ENCODE results near the gene GPR32. TPM values are rescaled to one million over a fixed set of nuclear protein-coding genes. Genes with fewer than 3 reads are reported as not detected.
"Not testable (repeated sequence)": the region's sequence is repeated elsewhere in the genome, so short reads cannot be mapped to it uniquely, and the experiment has no call there.

GPR32 gene
- total and polyA plus RNA-seq, 2 experiments from 2014 or later: not detected

DNA sequence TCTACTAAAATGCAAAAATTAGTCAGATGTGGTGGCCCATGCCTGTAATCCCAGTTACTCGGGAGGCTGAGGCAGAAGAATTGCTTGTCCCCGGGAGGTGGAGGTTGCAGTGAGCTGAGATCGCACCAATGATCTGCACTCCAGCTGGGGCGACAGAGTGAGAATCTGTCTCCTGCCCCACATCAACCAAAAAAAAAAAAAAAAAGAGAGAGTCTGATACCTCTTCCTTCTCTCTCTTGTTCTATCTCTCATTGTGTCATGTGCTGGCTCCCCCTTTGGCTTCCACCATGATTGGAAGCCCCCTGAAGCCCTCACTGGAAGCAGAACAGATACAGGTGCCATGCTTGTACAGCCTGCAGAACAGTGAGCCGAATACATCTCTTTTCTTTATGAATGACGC lies 26.7 kb upstream of the GPR32 start:
- Histone ChIP-seq H3K36me3 (ENCODE audit: low read depth) (no peaks in the 10 kb centered on the region), H2AFZ (no peak overlapping the region), H3K79me2 (ENCODE audit: insufficient read depth) (no peaks in the 10 kb centered on the region), H3K27me3 (replicated peaks; ENCODE audit: insufficient read depth) (peaks cover 12% of the 10 kb centered on the region), H3F3A (ENCODE audit: insufficient read depth) (no peaks in the 10 kb centered on the region), H4K20me1 (ENCODE audit: insufficient read depth) (no peaks in the 10 kb centered on the region), H3K9ac (no peak overlapping the region), H3K4me1 (ENCODE audit: insufficient read depth) (no peaks in the 10 kb centered on the region), H3K4me2 (ENCODE audit: unreplicated experiment) (no peak overlapping the region), H3K27ac (no peak overlapping the region), H3K9me3 (ENCODE audit: low read depth) (no peaks in the 10 kb centered on the region), H3K4me3 (no peak overlapping the region), H3K9me2 (ENCODE audit: insufficient read depth) (no peaks in the 10 kb centered on the region)
- TF ChIP-seq EZH2phosphoT487 (IDR thresholded peaks at IDR 0.05; ENCODE audit: insufficient read depth, low read depth) (no peak), EZH2 (IDR thresholded peaks at IDR 0.05; ENCODE audit: insufficient read depth, poor library complexity, severe bottlenecking) (no peak)
- in situ Hi-C loops (cut with MboI): no loop called here
- no peak for DNase-seq
- 61 to 63% methylated on average over 6 of the region's 6 CpGs for WGBS, 2 experiments (ENCODE audit: low coverage in 1 of 2, low lambda C conversion rate in 2 of 2, missing lambda C conversion rate in 2 of 2)

DNA sequence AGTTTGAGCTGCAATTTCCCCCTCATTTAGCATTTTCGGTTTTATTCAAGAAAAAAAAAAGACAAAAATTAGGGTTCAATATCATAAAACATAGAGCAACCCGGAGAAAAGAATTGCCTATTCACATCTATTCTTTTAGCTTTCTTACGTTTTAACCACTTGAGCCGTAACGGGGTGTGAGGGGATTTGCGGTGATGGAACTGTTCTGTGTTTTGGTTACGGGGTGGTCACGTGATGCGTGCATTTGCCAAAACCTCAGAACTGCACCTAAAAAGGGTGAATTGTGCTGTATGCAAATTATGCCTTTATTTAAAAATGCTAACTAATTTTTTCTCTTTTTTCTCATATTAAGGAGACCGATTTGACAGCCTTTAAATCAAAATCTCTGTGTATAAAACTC lies 25.0 kb upstream of the GPR32 start:
- in situ Hi-C loops (cut with MboI): no loop called here
- no peaks in the 10 kb centered on the region for H3K4me1 ChIP-seq (ENCODE audit: insufficient read depth)
- no peak overlapping the region for H3K4me2 ChIP-seq (ENCODE audit: unreplicated experiment)
- H3K9me3 ChIP-seq (ENCODE audit: low read depth): no peaks in the 10 kb centered on the region
- no peak for TF ChIP-seq EZH2 (IDR thresholded peaks at IDR 0.05; ENCODE audit: insufficient read depth, poor library complexity, severe bottlenecking)
- TF ChIP-seq EZH2phosphoT487 (IDR thresholded peaks at IDR 0.05; ENCODE audit: insufficient read depth, low read depth): no peak
- H4K20me1 ChIP-seq (ENCODE audit: insufficient read depth): no peaks in the 10 kb centered on the region
- no peak overlapping the region for H3K4me3 ChIP-seq
- DNase-seq: no peak
- H3K27ac ChIP-seq: no peak overlapping the region
- peaks cover 6% of the 10 kb centered on the region; the same call in 1 of the 2 replicates for H3K27me3 ChIP-seq (replicated peaks; ENCODE audit: insufficient read depth)
- WGBS, 2 experiments (ENCODE audit: low coverage in 1 of 2, low lambda C conversion rate in 2 of 2, missing lambda C conversion rate in 2 of 2): 37 to 38% methylated on average over 10 of the region's 10 CpGs
- H3K9me2 ChIP-seq (ENCODE audit: insufficient read depth): no peaks in the 10 kb centered on the region
- H2AFZ ChIP-seq: no peak overlapping the region
- no peak overlapping the region for H3K9ac ChIP-seq
- no peaks in the 10 kb centered on the region for H3F3A ChIP-seq (ENCODE audit: insufficient read depth)
- H3K36me3 ChIP-seq (ENCODE audit: low read depth): no peaks in the 10 kb centered on the region
- H3K79me2 ChIP-seq (ENCODE audit: insufficient read depth): no peaks in the 10 kb centered on the region

DNA sequence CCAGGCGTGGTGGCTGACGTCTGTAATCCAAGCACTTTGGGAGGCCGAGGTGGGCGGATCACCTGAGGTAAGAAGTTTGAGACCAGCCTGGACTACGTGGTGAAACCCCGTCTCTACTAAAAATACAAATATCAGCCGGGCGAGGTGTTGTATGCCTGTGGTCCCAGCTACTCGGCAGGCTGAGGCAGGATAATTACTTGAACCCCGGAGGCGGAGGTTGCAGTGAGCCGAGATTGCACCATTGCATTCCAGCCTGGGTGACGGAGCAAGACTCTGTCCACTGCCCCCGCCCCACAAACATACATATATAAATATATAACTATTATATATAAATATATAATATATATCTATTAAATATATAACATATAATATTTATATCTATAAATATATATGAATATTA lies 23.1 kb upstream of the GPR32 start:
- H3K36me3 ChIP-seq (ENCODE audit: low read depth); H3K4me1 ChIP-seq (ENCODE audit: insufficient read depth); H3K9ac ChIP-seq; H3K79me2 ChIP-seq (ENCODE audit: insufficient read depth); in situ Hi-C loops (cut with MboI); H3F3A ChIP-seq (ENCODE audit: insufficient read depth); H4K20me1 ChIP-seq (ENCODE audit: insufficient read depth); H2AFZ ChIP-seq; H3K4me2 ChIP-seq (ENCODE audit: unreplicated experiment); H3K9me3 ChIP-seq (ENCODE audit: low read depth); H3K9me2 ChIP-seq (ENCODE audit: insufficient read depth); H3K4me3 ChIP-seq; H3K27me3 ChIP-seq (replicated peaks; ENCODE audit: insufficient read depth); H3K27ac ChIP-seq; DNase-seq: not testable (repeated sequence)
- 70 to 74% methylated on average over 14 of the region's 14 CpGs for WGBS, 2 experiments (ENCODE audit: low coverage in 1 of 2, low lambda C conversion rate in 2 of 2, missing lambda C conversion rate in 2 of 2)

DNA sequence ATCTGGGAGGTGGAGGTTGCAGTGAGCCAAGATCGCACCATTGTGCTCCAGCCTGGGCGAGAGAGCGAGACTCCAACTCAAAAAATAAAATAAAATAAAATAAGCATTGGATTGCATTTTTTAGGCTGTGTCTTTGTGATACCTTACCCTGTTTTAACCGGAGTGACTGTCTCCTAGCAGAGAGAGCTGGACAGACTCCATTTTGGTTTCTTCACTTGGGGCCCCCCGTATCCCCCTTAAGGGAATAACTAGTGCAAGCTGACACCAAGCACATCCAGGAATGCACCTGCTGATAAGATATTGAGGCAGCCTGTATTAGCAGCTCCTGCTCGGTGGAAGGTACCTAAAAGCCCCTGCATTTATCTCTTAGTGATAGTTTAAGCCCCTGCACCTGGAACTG lies 20.8 kb upstream of the GPR32 start:
- TF ChIP-seq EZH2phosphoT487 (IDR thresholded peaks at IDR 0.05; ENCODE audit: insufficient read depth, low read depth) (no peak), EZH2 (IDR thresholded peaks at IDR 0.05; ENCODE audit: insufficient read depth, poor library complexity, severe bottlenecking) (no peak)
- Histone ChIP-seq H3K27ac (no peak overlapping the region), H3K79me2 (ENCODE audit: insufficient read depth) (no peaks in the 10 kb centered on the region), H2AFZ (no peak overlapping the region), H3F3A (ENCODE audit: insufficient read depth) (no peaks in the 10 kb centered on the region), H3K9me2 (ENCODE audit: insufficient read depth) (no peaks in the 10 kb centered on the region), H3K9me3 (ENCODE audit: low read depth) (no peaks in the 10 kb centered on the region), H3K4me3 (no peak overlapping the region), H3K9ac (no peak overlapping the region), H4K20me1 (ENCODE audit: insufficient read depth) (no peaks in the 10 kb centered on the region), H3K4me2 (ENCODE audit: unreplicated experiment) (no peak overlapping the region), H3K36me3 (ENCODE audit: low read depth) (no peaks in the 10 kb centered on the region), H3K27me3 (replicated peaks; ENCODE audit: insufficient read depth) (peaks cover 12% of the 10 kb centered on the region), H3K4me1 (ENCODE audit: insufficient read depth) (no peaks in the 10 kb centered on the region)
- no peak for DNase-seq
- in situ Hi-C loops (cut with MboI): no loop called here
- 55 to 59% methylated on average over 6 of the region's 6 CpGs for WGBS, 2 experiments (ENCODE audit: low coverage in 1 of 2, low lambda C conversion rate in 2 of 2, missing lambda C conversion rate in 2 of 2)

DNA sequence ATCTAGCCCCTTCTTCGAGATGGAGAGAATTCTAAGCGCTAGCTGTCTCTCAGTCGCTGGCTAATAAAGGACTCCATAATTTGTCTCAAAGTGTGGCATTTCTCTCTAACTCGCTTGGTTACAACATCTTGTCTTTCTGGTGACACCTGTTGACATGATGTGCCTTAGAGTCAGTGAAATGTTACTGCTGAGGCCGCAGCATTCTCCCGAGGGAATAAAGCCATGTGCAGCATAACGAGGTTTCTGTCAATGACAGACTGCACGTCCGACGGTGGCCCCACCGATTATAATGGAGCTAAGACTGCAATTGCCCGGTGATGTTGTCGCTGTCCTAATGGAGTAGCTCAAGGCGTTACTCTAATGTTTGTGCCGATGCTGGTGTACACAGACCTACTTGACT lies 20.3 kb upstream of the GPR32 start:
- Histone ChIP-seq H3K79me2 (ENCODE audit: insufficient read depth) (no peaks in the 10 kb centered on the region), H4K20me1 (ENCODE audit: insufficient read depth) (no peaks in the 10 kb centered on the region), H3K27me3 (replicated peaks; ENCODE audit: insufficient read depth) (peaks cover 12% of the 10 kb centered on the region), H3K4me2 (ENCODE audit: unreplicated experiment) (no peak overlapping the region), H3K4me3 (no peak overlapping the region), H3K36me3 (ENCODE audit: low read depth) (no peaks in the 10 kb centered on the region), H3F3A (ENCODE audit: insufficient read depth) (no peaks in the 10 kb centered on the region), H3K9ac (no peak overlapping the region), H3K4me1 (ENCODE audit: insufficient read depth) (no peaks in the 10 kb centered on the region), H2AFZ (no peak overlapping the region), H3K27ac (no peak overlapping the region), H3K9me3 (ENCODE audit: low read depth) (no peaks in the 10 kb centered on the region), H3K9me2 (ENCODE audit: insufficient read depth) (no peaks in the 10 kb centered on the region)
- DNase-seq: no peak
- TF ChIP-seq EZH2 (IDR thresholded peaks at IDR 0.05; ENCODE audit: insufficient read depth, poor library complexity, severe bottlenecking) (no peak), EZH2phosphoT487 (IDR thresholded peaks at IDR 0.05; ENCODE audit: insufficient read depth, low read depth) (no peak)
- in situ Hi-C loops (cut with MboI): no loop called here
- WGBS, 2 experiments (ENCODE audit: low coverage in 1 of 2, low lambda C conversion rate in 2 of 2, missing lambda C conversion rate in 2 of 2): 45 to 46% methylated on average over 15 of the region's 15 CpGs
